HepG2 (cell line): ENCODE results near the gene JAG1. TPM values are rescaled to one million over a fixed set of nuclear protein-coding genes. Genes with fewer than 3 reads are reported as not detected.

Experiments
- ATF1 ChIP-seq: IDR thresholded peaks from 2 replicates; pipeline ENCODE4 v1.6.1; 2016; ENCODE audit warnings: mild to moderate bottlenecking, control low read depth
- ATF7 ChIP-seq, 2 experiments: fragments of 450-650 bp in 1 of 2; sonication (generic) in 1 of 2; formaldehyde crosslinking in 1 of 2; IDR thresholded peaks; 2 replicates each; pipeline versions ENCODE4 v1.4.0 to v1.6.1; 2016 to 2020; ENCODE audit warnings: antibody characterized with exemption in 1 of 2, mild to moderate bottlenecking in 1 of 2, missing genetic modification reagents in 1 of 2
- CBX1 ChIP-seq: IDR thresholded peaks from one replicate; pipeline ENCODE4 v1.6.1; 2016; ENCODE audit warnings: antibody characterized with exemption, low read depth
- CCAR2 ChIP-seq: fragments of 200-400 bp; formaldehyde crosslinking; optimal IDR thresholded peaks from 2 replicates; pipeline ENCODE3; 2018; ENCODE audit warnings: low read depth, mild to moderate bottlenecking, low read length, moderate library complexity
- CENPX ChIP-seq: sonication (generic); formaldehyde crosslinking; IDR thresholded peaks from 2 replicates; pipeline ENCODE4 v1.9.0; 2021; ENCODE audit warnings: mild to moderate bottlenecking, missing genetic modification reagents, moderate library complexity
- FOXP4 ChIP-seq: sonication (generic); formaldehyde crosslinking; IDR thresholded peaks from 2 replicates; pipeline ENCODE4 v1.4.0; 2020; ENCODE audit warnings: missing genetic modification reagents
- GTF2F1 ChIP-seq: fragments of 150-350 bp; IDR thresholded peaks from 2 replicates; pipeline ENCODE4 v1.6.1; 2014; ENCODE audit warnings: low read length
- IRX3 ChIP-seq: sonication (generic); formaldehyde crosslinking; IDR thresholded peaks from 2 replicates; pipeline ENCODE4 v1.8.1; 2023; ENCODE audit warnings: mild to moderate bottlenecking, low read depth, missing genetic modification reagents, borderline replicate concordance
- JDP2 ChIP-seq: sonication (generic); formaldehyde crosslinking; IDR thresholded peaks from 2 replicates; pipeline ENCODE4 v1.8.1; 2022; ENCODE audit warnings: missing genetic modification reagents, borderline replicate concordance
- KMT2B ChIP-seq: IDR thresholded peaks from 2 replicates; pipeline ENCODE4 v1.6.1; 2016; ENCODE audit warnings: missing genetic modification reagents, missing compliant biosample characterization
- MBNL3 ChIP-seq: fragments of 250-450 bp; sonication (Bioruptor Pico); conservative IDR thresholded peaks from 2 replicates; pipeline ENCODE4 v1.8.0; 2022; ENCODE audit warnings: mild to moderate bottlenecking, inconsistent platforms
- POLR2G ChIP-seq: fragments of 200-400 bp; formaldehyde crosslinking; IDR thresholded peaks from 2 replicates; pipeline ENCODE4 v1.6.1; 2018; ENCODE audit warnings: mild to moderate bottlenecking, low read depth, low read length, moderate library complexity
- RFXAP ChIP-seq: sonication (generic); formaldehyde crosslinking; IDR thresholded peaks from 2 replicates; pipeline ENCODE4 v1.4.0; 2020; ENCODE audit warnings: missing genetic modification reagents, borderline replicate concordance
- SAP130 ChIP-seq: IDR thresholded peaks from 2 replicates; pipeline ENCODE4 v1.6.1; 2016; ENCODE audit warnings: low read depth
- SMAD3 ChIP-seq: sonication (generic); formaldehyde crosslinking; IDR thresholded peaks from 2 replicates; pipeline ENCODE4 v1.4.0; 2020; ENCODE audit warnings: missing genetic modification reagents
- SMYD3 ChIP-seq: sonication (generic); formaldehyde crosslinking; IDR thresholded peaks from 2 replicates; pipeline ENCODE4 v1.8.1; 2023; ENCODE audit warnings: mild to moderate bottlenecking, missing genetic modification reagents
- ZBTB33 ChIP-seq: sonication (generic); formaldehyde crosslinking; IDR thresholded peaks from 2 replicates; pipeline ENCODE4 v1.4.0; 2020; ENCODE audit warnings: missing genetic modification reagents
- ZBTB38 ChIP-seq: sonication (generic); formaldehyde crosslinking; IDR thresholded peaks from 2 replicates; pipeline ENCODE4 v1.5.1; 2020; ENCODE audit warnings: mild to moderate bottlenecking, missing genetic modification reagents
- ZMYM4 ChIP-seq: sonication (generic); formaldehyde crosslinking; IDR thresholded peaks from 2 replicates; pipeline ENCODE4 v1.8.1; 2023; ENCODE audit warnings: mild to moderate bottlenecking, missing genetic modification reagents
- ZNF230 ChIP-seq: sonication (generic); formaldehyde crosslinking; IDR thresholded peaks from 2 replicates; pipeline ENCODE4 v1.4.0; 2020; ENCODE audit warnings: mild to moderate bottlenecking, missing genetic modification reagents
- ZNF253 ChIP-seq: sonication (generic); formaldehyde crosslinking; IDR thresholded peaks from 2 replicates; pipeline ENCODE4 v1.8.0; 2022; ENCODE audit warnings: mild to moderate bottlenecking, missing genetic modification reagents, borderline replicate concordance
- ZNF30 ChIP-seq: sonication (generic); formaldehyde crosslinking; IDR thresholded peaks from 2 replicates; pipeline ENCODE4 v1.5.0; 2020; ENCODE audit warnings: mild to moderate bottlenecking, missing genetic modification reagents
- ZNF605 ChIP-seq: sonication (generic); formaldehyde crosslinking; IDR thresholded peaks from 2 replicates; pipeline ENCODE4 v1.8.0; 2022; ENCODE audit warnings: mild to moderate bottlenecking, missing genetic modification reagents
- ZNF7 ChIP-seq: IDR thresholded peaks from 2 replicates; pipeline ENCODE4 v1.6.1; 2016; ENCODE audit warnings: missing biosample characterization, missing genetic modification reagents
- ZNF777 ChIP-seq: sonication (generic); formaldehyde crosslinking; IDR thresholded peaks from 2 replicates; pipeline ENCODE4 v1.4.0; 2020; ENCODE audit warnings: missing genetic modification reagents
- polyA plus RNA-seq, 8 experiments: library from polyadenylated mRNA; depleted of rRNA in 3 of 8; stranded (reverse) in 7 of 8; unstranded in 1 of 8; fragments of >200 nt; fragmentation: Illumina TruSeq in 4 of 8; extraction: Trizol in 4 of 8; gene quantifications; 2 replicates each; pipeline versions ENCODE4 v1.2.1 to v1.2.3, GENCODE V29; 2011 to 2016; ENCODE audit warnings: low read depth in 4 of 8, missing spikeins in 1 of 8, mixed read lengths in 1 of 8; ENCODE audit not compliant: insufficient read depth in 1 of 8
- total RNA-seq, 5 experiments: library from RNA; depleted of rRNA; stranded (reverse); fragments of >200 nt; fragmentation: Illumina TruSeq; extraction: Trizol; gene quantifications; 2 replicates each; pipeline ENCODE4 v1.2.3, GENCODE V29; 2016; ENCODE audit warnings: low read depth in 1 of 5
- TF ChIP-seq, protein P1 (sequence below), 2 experiments: fragments of 450-650 bp in 1 of 2; sonication (generic) in 1 of 2; formaldehyde crosslinking; IDR thresholded peaks; 2 replicates each; pipeline versions ENCODE4 v1.5.0 to v1.8.0; 2020 to 2022; ENCODE audit warnings: mild to moderate bottlenecking in 1 of 2, missing genetic modification reagents in 1 of 2
- TF ChIP-seq, protein P2 (sequence below): sonication (generic); formaldehyde crosslinking; IDR thresholded peaks from 2 replicates; pipeline ENCODE4 v1.4.0; 2020; ENCODE audit warnings: missing genetic modification reagents

The JAG1 gene
- total and polyA plus RNA-seq, 2 of the 13 experiments (the other 11 are each of a cell fraction or from before 2014, with no cell fraction given), result 47.1 to 56.3 TPM

DNA sequence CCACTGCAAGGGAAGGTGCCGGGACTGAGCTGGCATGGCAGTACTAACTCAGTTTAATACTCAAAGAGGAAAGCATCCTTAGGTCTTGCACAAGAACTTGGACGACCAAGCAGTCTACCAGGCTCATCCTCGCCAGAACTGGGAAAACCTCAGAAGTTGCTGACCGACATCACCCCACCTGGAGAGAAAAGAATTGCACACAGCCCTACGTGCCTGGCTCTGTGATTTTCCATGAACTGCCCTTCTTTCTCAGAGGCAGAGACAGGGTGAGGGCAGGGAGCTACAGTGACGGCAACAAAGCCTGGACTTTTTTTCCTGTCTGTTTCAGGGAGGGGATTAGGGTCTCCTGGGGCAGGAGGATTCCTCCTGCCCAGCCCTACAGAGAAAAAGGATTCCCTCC is 8.0 kb downstream of the JAG1 start (continued):
- TF ChIP-seq, protein P1, sequence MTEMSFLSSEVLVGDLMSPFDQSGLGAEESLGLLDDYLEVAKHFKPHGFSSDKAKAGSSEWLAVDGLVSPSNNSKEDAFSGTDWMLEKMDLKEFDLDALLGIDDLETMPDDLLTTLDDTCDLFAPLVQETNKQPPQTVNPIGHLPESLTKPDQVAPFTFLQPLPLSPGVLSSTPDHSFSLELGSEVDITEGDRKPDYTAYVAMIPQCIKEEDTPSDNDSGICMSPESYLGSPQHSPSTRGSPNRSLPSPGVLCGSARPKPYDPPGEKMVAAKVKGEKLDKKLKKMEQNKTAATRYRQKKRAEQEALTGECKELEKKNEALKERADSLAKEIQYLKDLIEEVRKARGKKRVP (CRISPR knock-in tag; IDR thresholded peaks at IDR 0.05), result no peak
- TF ChIP-seq ZNF30 (no peak), ZNF253 (CRISPR knock-in tag) (no peak), ZMYM4 (CRISPR knock-in tag) (peak; percentile 42; the same call in 1 of the 2 replicates), ZNF7 (no peak), FOXP4 (CRISPR knock-in tag) (no peak), ATF7 (IDR thresholded peaks at IDR 0.05) (no peak), ATF7 (CRISPR knock-in tag; IDR thresholded peaks at IDR 0.05) (no peak), RFXAP (CRISPR knock-in tag) (no peak), ZBTB33 (peak; percentile 22; the same call in 1 of the 2 replicates), ATF1 (CRISPR knock-in tag) (no peak), SMYD3 (CRISPR knock-in tag) (no peak), GTF2F1 (no peak), ZNF605 (CRISPR knock-in tag) (0 out of 2 replicates have a peak, but pooled peaks have one; percentile 9), SMAD3 (CRISPR knock-in tag) (no peak), MBNL3 (CRISPR knock-in tag) (no peak), CBX1 (no peak), POLR2G (peak; percentile 20; the same call in 1 of the 2 replicates), ZBTB38 (0 out of 2 replicates have a peak, but pooled peaks have one; percentile 41), KMT2B (no peak), ZNF230 (0 out of 2 replicates have a peak, but pooled peaks have one; percentile 15), ZNF777 (CRISPR knock-in tag) (0 out of 2 replicates have a peak, but pooled peaks have one; percentile 23), SAP130 (CRISPR knock-in tag) (no peak), CCAR2 (no peak), JDP2 (CRISPR knock-in tag) (no peak), CENPX (no peak), IRX3 (CRISPR knock-in tag) (no peak)
- TF ChIP-seq, protein P2, sequence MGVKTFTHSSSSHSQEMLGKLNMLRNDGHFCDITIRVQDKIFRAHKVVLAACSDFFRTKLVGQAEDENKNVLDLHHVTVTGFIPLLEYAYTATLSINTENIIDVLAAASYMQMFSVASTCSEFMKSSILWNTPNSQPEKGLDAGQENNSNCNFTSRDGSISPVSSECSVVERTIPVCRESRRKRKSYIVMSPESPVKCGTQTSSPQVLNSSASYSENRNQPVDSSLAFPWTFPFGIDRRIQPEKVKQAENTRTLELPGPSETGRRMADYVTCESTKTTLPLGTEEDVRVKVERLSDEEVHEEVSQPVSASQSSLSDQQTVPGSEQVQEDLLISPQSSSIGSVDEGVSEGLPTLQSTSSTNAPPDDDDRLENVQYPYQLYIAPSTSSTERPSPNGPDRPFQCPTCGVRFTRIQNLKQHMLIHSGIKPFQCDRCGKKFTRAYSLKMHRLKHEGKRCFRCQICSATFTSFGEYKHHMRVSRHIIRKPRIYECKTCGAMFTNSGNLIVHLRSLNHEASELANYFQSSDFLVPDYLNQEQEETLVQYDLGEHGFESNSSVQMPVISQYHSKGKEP, result 0 out of 2 replicates have a peak, but pooled peaks have one; percentile 39
